GM12873 (cell line): ENCODE data around the gene POM121L12.

Source experiments
- TF ChIP-seq, protein P1 (sequence below): IDR thresholded peaks from 2 replicates; pipeline ENCODE4 v1.5.1; 2012; ENCODE audit warnings: low read depth, mild to moderate bottlenecking, moderate library complexity, low read length, control low read depth; ENCODE audit not compliant: insufficient read depth; ENCODE audit errors: missing control alignments

POM121L12 gene

GRCh38 chr7:53003653-53004445, 31.6 kb upstream of the POM121L12 start:
- TF ChIP-seq, protein P1, sequence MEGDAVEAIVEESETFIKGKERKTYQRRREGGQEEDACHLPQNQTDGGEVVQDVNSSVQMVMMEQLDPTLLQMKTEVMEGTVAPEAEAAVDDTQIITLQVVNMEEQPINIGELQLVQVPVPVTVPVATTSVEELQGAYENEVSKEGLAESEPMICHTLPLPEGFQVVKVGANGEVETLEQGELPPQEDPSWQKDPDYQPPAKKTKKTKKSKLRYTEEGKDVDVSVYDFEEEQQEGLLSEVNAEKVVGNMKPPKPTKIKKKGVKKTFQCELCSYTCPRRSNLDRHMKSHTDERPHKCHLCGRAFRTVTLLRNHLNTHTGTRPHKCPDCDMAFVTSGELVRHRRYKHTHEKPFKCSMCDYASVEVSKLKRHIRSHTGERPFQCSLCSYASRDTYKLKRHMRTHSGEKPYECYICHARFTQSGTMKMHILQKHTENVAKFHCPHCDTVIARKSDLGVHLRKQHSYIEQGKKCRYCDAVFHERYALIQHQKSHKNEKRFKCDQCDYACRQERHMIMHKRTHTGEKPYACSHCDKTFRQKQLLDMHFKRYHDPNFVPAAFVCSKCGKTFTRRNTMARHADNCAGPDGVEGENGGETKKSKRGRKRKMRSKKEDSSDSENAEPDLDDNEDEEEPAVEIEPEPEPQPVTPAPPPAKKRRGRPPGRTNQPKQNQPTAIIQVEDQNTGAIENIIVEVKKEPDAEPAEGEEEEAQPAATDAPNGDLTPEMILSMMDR: no peak

- TF ChIP-seq, protein P1: no peak
These were observed 21.5 kb upstream of the POM121L12 start for GRCh38 chr7:53013925-53014324.

DNA sequence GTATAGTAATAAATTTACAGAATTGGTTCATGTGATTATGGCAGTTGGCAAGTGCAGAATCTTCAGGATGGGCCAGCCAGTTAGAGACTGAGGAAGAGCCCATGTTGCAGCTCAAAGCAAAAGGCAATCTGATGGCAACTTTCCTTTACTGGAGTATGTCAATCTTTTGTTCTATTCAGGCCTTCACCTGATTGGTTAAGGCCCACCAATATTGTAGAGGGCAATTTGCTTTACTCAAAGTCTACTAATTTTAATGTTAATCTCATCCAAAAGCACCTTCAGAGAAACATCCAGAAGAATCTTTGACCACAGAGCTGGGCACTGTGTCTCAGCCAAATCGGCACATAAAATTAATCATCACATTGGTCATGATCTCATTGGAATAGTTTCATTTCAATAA, 20.0 kb upstream of the POM121L12 start:
- TF ChIP-seq, protein P1: no peak

- TF ChIP-seq, protein P1: no peak
These were observed 12.5 kb upstream of the POM121L12 start for GRCh38 chr7:53022893-53023292.

GRCh38 chr7:53048638-53049037, 13.2 kb downstream of the POM121L12 start:
- TF ChIP-seq, protein P1: no peak

GRCh38 chr7:53050433-53050832, 15.0 kb downstream of the POM121L12 start:
- TF ChIP-seq, protein P1: no peak

GRCh38 chr7:53059591-53059990, 24.2 kb downstream of the POM121L12 start:
- TF ChIP-seq, protein P1: no peak
